ENCODE results near the gene TMEM44.

The TMEM44 gene

DNA sequence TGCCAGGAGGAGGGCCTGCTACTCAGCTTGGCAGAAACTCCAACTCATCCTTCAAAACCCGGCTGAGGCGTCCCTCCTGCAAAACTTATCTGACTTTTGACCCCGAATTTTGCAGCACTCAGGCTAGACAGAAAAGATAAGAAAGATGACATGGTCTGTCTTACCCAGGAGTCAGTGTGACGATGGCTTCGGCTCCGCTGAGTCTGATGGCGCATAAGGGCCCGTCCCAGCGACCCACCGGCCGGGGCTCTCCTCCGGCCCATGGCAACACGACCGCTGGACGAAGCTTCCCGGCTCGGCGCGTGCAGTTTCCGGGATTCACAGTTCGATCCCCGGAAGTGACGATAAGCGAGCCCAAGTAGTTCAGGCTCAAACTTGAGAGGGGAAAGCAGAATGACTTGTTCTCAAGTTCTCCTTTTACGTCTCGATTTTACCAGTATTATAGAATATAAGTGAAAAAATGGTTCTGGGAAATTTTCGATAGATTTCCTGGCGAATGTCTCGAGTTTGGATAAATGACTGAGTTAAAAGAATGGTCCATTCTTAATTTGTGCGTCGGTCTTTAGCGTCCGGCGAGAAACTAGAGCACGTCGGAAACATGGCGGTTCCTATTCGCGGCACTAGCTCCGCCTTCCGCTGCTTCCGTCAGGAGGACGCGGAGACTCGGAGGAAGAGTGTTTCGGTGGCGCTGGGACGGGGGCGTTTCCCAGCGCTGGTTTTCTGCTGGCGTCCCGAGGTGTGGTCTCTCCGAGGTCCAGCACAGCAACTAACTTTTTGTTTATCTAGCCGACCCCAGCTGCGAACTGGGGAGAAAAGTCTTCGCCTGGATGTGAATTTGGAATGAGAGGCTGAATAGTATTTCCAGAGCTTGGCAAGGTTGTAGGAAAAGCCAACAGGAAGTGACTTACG is 38.9 kb upstream of the TMEM44 start, which contains the start of gene LSG1:
Gene LSG1 (minus strand): TSS at position 292 of the 909 bp plus-strand sequence. CDS start 29 bp downstream, at position 263.
- no peaks in the 10 kb centered on the region for H3K9me2 ChIP-seq (replicated peaks; ENCODE audit: low read depth, low read length)
- H3K36me3 ChIP-seq (ENCODE audit: insufficient read depth, low read length): no peaks in the 10 kb centered on the region
- H3K9ac ChIP-seq (ENCODE audit: low read depth, low read length, poor library complexity, severe bottlenecking): peak within 1 kb of the TSS; percentile 87
- no peaks in the 10 kb centered on the region for H3K27me3 ChIP-seq (ENCODE audit: insufficient read depth, low read length, poor library complexity, severe bottlenecking)
- peaks cover 31% of the 10 kb centered on the region for H3K4me1 ChIP-seq (ENCODE audit: insufficient read depth, low read length, poor library complexity, severe bottlenecking)
- H4K20me1 ChIP-seq (ENCODE audit: insufficient read depth, low read length, poor library complexity, severe bottlenecking): peaks cover 19% of the 10 kb centered on the region
- no peaks in the 10 kb centered on the region for H3F3A ChIP-seq (ENCODE audit: low read depth)
- H3K9me3 ChIP-seq (ENCODE audit: insufficient read depth, low read depth, low read length): no peaks in the 10 kb centered on the region
- peak within 1 kb of the TSS; percentile 86 for H2AFZ ChIP-seq (ENCODE audit: low read length)
- peak within 1 kb of the TSS; percentile 96 for H3K4me3 ChIP-seq (ENCODE audit: low read length, poor library complexity, severe bottlenecking)
- H3K4me2 ChIP-seq (ENCODE audit: low read depth, low read length, poor library complexity, severe bottlenecking): peak within 1 kb of the TSS; percentile 89
- peaks cover 46% of the 10 kb centered on the region for H3K79me2 ChIP-seq (ENCODE audit: insufficient read depth, low read length)
- no peak for TF ChIP-seq CTCF (conservative IDR thresholded peaks at IDR 0.05; ENCODE audit: low read length)
- no peak for TF ChIP-seq EZH2phosphoT487 (IDR thresholded peaks at IDR 0.05; ENCODE audit: borderline replicate concordance)

DNA sequence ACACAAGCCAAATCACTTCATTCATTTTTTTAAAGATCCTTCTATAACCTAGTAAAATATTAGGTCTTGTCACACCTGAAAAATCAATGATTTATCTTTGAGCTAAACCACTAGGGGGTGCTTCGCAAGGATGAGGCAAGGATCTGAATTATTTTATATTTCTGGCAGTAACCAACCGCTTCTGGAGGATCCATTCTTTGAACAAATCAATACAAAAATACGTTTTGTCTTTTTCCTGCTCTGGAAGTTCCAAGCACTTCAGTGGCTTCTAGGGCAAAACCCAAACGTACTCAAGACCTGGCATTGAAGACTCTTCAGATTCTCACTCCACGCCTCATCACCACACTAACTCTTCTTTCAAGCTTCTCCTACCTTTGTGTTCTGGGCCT is 38.3 kb upstream of the TMEM44 start:
- Histone ChIP-seq H3K4me3 (ENCODE audit: low read length, poor library complexity, severe bottlenecking) (peak overlapping the region; percentile 96), H3K4me2 (ENCODE audit: low read depth, low read length, poor library complexity, severe bottlenecking) (peak overlapping the region; percentile 89), H3K9ac (ENCODE audit: low read depth, low read length, poor library complexity, severe bottlenecking) (peak overlapping the region; percentile 87), H3K27me3 (ENCODE audit: insufficient read depth, low read length, poor library complexity, severe bottlenecking) (no peaks in the 10 kb centered on the region), H3K9me2 (replicated peaks; ENCODE audit: low read depth, low read length) (no peaks in the 10 kb centered on the region), H3K9me3 (ENCODE audit: insufficient read depth, low read depth, low read length) (no peaks in the 10 kb centered on the region), H3K4me1 (ENCODE audit: insufficient read depth, low read length, poor library complexity, severe bottlenecking) (peaks cover 31% of the 10 kb centered on the region), H3K79me2 (ENCODE audit: insufficient read depth, low read length) (peaks cover 50% of the 10 kb centered on the region), H3K36me3 (ENCODE audit: insufficient read depth, low read length) (no peaks in the 10 kb centered on the region; the same call in 1 of the 2 replicates), H3F3A (ENCODE audit: low read depth) (no peaks in the 10 kb centered on the region), H4K20me1 (ENCODE audit: insufficient read depth, low read length, poor library complexity, severe bottlenecking) (peaks cover 19% of the 10 kb centered on the region), H2AFZ (ENCODE audit: low read length) (peak overlapping the region; percentile 72; the same call in 1 of the 2 replicates)
- peak; percentile 88 for TF ChIP-seq CTCF (conservative IDR thresholded peaks at IDR 0.05; ENCODE audit: low read length)
- TF ChIP-seq EZH2phosphoT487 (IDR thresholded peaks at IDR 0.05; ENCODE audit: borderline replicate concordance): no peak

DNA sequence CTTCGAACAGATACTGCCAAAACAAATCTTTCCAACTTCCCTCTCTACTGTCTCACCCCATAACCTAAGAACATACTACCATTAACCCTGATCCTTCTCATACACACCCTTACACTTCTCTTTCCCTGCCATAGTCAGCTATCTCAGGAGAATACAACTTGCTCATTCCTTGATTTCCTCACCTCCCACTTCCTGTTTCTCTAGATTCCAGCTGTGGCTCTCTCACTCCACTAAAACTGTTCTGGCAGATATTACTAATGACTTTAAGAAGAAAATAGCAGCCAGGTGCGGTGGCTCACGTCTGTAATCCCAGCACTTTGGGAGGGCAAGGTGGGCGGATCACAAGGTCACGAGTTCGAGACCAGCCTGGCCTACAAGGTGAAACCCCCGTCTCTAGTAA is 34.1 kb upstream of the TMEM44 start:
- TF ChIP-seq CTCF (conservative IDR thresholded peaks at IDR 0.05; ENCODE audit: low read length): no peak
- no peak for TF ChIP-seq EZH2phosphoT487 (IDR thresholded peaks at IDR 0.05; ENCODE audit: borderline replicate concordance)
- Histone ChIP-seq H3K4me3 (ENCODE audit: low read length, poor library complexity, severe bottlenecking) (no peak overlapping the region), H3K79me2 (ENCODE audit: insufficient read depth, low read length) (peaks cover 61% of the 10 kb centered on the region)

More for the DNA sequence above, 34.1 kb upstream of the TMEM44 start:
- H3K9ac ChIP-seq (ENCODE audit: low read depth, low read length, poor library complexity, severe bottlenecking): no peak overlapping the region
- H3K9me3 ChIP-seq (ENCODE audit: insufficient read depth, low read depth, low read length): no peaks in the 10 kb centered on the region
- peaks cover 27% of the 10 kb centered on the region; the same call in 1 of the 2 replicates for H3K36me3 ChIP-seq (ENCODE audit: insufficient read depth, low read length)
- H3K27me3 ChIP-seq (ENCODE audit: insufficient read depth, low read length, poor library complexity, severe bottlenecking): no peaks in the 10 kb centered on the region
- no peak overlapping the region for H2AFZ ChIP-seq (ENCODE audit: low read length)
- no peaks in the 10 kb centered on the region for H3K9me2 ChIP-seq (replicated peaks; ENCODE audit: low read depth, low read length)
- H3K4me2 ChIP-seq (ENCODE audit: low read depth, low read length, poor library complexity, severe bottlenecking): no peak overlapping the region
- no peaks in the 10 kb centered on the region for H3F3A ChIP-seq (ENCODE audit: low read depth)
- peaks cover 19% of the 10 kb centered on the region for H4K20me1 ChIP-seq (ENCODE audit: insufficient read depth, low read length, poor library complexity, severe bottlenecking)
- H3K4me1 ChIP-seq (ENCODE audit: insufficient read depth, low read length, poor library complexity, severe bottlenecking): peaks cover 32% of the 10 kb centered on the region

Data from Loucy (cell line).